ENCODE measurements around the gene MYOZ3. TPM values are rescaled to one million over a fixed set of nuclear protein-coding genes. Genes with fewer than 3 reads are reported as not detected.

The MYOZ3 gene
- total RNA-seq, 1 experiment from 2014 or later = 0.34 TPM

- DNase-seq (ENCODE audit: low read depth) = no peak
Measured at GRCh38 chr5:150658699-150659265, 2.3 kb upstream of the MYOZ3 start.

- DNase-seq (ENCODE audit: low read depth) = no peak
Measured at GRCh38 chr5:150659360-150660107, 1.5 kb upstream of the MYOZ3 start.

- DNase-seq (ENCODE audit: low read depth) = no peak
Measured at GRCh38 chr5:150660108-150660831, 781 bp upstream of the MYOZ3 start.

GRCh38 chr5:150661821-150662596, 958 bp downstream of the MYOZ3 start:
- no peak for DNase-seq (ENCODE audit: low read depth)

GRCh38 chr5:150662731-150663516, 1.9 kb downstream of the MYOZ3 start:
- no peak for DNase-seq (ENCODE audit: low read depth)

- no peak for DNase-seq (ENCODE audit: low read depth)
Measured at GRCh38 chr5:150663936-150664335, 2.9 kb downstream of the MYOZ3 start.

GRCh38 chr5:150665044-150665443, 4.0 kb downstream of the MYOZ3 start:
- DNase-seq (ENCODE audit: low read depth) = no peak

GRCh38 chr5:150670275-150670947, 9.4 kb downstream of the MYOZ3 start:
- DNase-seq (ENCODE audit: low read depth) = peak; percentile 45

- DNase-seq (ENCODE audit: low read depth) = no peak
Measured at GRCh38 chr5:150670948-150671310, 9.9 kb downstream of the MYOZ3 start.

- no peak for DNase-seq (ENCODE audit: low read depth)
Measured at GRCh38 chr5:150671509-150672236, 10.6 kb downstream of the MYOZ3 start.

- DNase-seq (ENCODE audit: low read depth) = peak; percentile 58
Measured at GRCh38 chr5:150672237-150672883, 11.3 kb downstream of the MYOZ3 start.

- DNase-seq (ENCODE audit: low read depth) = no peak
Measured at GRCh38 chr5:150672884-150673275, 11.8 kb downstream of the MYOZ3 start.

GRCh38 chr5:150674341-150674821, 13.3 kb downstream of the MYOZ3 start:
- DNase-seq (ENCODE audit: low read depth) = no peak

- no peak for DNase-seq (ENCODE audit: low read depth)
Measured at GRCh38 chr5:150675069-150675468, 14.0 kb downstream of the MYOZ3 start.

- no peak for DNase-seq (ENCODE audit: low read depth)
Measured at GRCh38 chr5:150676578-150676977, 15.5 kb downstream of the MYOZ3 start.

GRCh38 chr5:150689120-150689519, 28.1 kb downstream of the MYOZ3 start:
- no peak for DNase-seq (ENCODE audit: low read depth)

GRCh38 chr5:150690760-150691159, 29.7 kb downstream of the MYOZ3 start:
- DNase-seq (ENCODE audit: low read depth) = no peak

- DNase-seq (ENCODE audit: low read depth) = no peak
Measured at GRCh38 chr5:150692276-150692675, 31.2 kb downstream of the MYOZ3 start.

- peak; percentile 86 for DNase-seq (ENCODE audit: low read depth)
Measured at GRCh38 chr5:150694612-150695011, 33.6 kb downstream of the MYOZ3 start.

- no peak for DNase-seq (ENCODE audit: low read depth)
Measured at GRCh38 chr5:150700246-150700593, 39.2 kb downstream of the MYOZ3 start.
